Endothelial cell of hepatic sinusoid (primary cell): ENCODE measurements around the gene SCFD2.

Source experiments
- in situ Hi-C: cut with HindIII; loops from 2 replicates; pipeline ENCODE4 v1.10.0; 2017; ENCODE audit warnings: low sequenced_read_pairs

Gene SCFD2

GRCh38 chr4:52868133-52868532, 497.7 kb downstream of the SCFD2 start:
- in situ Hi-C loops, result no loop called here

DNA sequence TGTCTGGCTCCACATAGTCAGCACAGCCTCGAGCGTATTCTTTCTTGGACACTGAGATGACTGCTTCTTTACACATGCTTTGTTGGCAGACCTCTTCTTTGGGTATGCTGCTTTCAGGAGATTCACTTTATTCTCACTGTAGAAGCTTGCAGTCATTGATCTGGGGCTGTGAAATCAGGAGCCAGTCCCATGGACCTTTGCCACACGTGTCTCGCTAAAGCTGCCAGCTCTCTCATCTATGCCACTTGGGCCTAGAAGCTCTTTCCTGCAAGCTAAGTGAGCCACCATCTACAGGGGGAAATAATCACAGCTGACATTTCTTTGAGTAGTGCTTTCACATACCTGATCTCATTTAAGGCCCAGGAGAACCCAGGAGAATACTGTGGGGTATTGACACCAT, 498.7 kb downstream of the SCFD2 start:
- in situ Hi-C loops, result no loop called here

DNA sequence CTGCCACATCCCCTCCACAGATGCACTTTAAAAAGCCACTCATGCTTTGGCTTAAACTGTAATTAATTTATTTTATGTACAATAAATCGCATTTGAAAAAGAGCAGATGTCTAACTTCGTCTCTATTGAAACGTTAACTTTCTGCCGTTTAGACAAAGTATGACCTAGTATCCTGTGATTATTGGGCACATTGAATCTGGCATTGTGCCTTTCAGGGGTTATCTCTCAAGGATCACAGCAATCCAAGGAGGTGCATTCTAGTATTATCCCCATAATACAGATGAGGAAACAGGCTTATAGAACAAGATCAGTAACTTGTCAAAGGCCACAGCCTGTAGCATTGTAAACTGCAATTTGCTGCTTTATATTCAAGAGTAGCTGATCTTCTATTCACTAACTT, 499.1 kb downstream of the SCFD2 start:
- in situ Hi-C loops, result no loop called here

DNA sequence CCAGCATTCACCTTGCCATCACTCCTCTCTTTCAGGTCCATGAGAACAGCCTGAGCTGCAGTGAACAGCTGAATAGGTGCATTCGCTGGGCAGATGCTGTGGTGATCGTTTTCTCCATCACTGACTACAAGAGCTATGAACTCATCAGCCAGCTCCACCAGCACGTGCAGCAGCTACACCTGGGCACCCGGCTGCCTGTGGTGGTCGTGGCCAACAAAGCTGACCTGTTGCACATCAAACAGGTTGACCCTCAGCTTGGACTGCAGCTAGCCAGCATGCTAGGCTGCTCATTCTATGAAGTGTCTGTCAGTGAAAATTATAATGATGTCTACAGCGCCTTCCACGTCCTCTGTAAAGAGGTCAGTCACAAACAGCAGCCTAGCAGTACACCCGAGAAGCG, 500.6 kb downstream of the SCFD2 start:
- in situ Hi-C loops, result no loop called here

GRCh38 chr4:52864793-52865192, 501.1 kb downstream of the SCFD2 start:
- in situ Hi-C loops, result no loop called here

DNA sequence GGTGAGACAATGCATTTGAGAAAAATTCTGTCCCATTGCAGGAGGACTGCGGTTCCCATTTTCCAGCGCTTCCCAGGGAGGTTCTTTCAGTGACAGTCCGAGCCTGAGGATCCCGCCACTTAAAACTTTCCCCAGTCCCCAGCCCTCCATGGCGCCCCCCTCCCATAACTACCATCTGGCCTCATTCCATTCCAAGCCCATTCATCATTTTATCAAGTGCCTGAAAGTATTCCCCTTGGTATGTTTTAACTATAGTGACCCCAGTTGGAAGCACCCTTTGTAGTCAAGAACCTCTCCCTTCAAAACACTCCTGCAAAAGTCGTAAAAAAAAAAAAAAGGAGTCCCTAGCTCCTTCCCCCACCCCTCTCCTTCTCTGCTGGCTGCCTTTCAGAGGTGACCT, 502.5 kb downstream of the SCFD2 start:
- in situ Hi-C loops, result no loop called here

- in situ Hi-C loops, result no loop called here
These were observed 503.2 kb downstream of the SCFD2 start for GRCh38 chr4:52862639-52863161.

DNA sequence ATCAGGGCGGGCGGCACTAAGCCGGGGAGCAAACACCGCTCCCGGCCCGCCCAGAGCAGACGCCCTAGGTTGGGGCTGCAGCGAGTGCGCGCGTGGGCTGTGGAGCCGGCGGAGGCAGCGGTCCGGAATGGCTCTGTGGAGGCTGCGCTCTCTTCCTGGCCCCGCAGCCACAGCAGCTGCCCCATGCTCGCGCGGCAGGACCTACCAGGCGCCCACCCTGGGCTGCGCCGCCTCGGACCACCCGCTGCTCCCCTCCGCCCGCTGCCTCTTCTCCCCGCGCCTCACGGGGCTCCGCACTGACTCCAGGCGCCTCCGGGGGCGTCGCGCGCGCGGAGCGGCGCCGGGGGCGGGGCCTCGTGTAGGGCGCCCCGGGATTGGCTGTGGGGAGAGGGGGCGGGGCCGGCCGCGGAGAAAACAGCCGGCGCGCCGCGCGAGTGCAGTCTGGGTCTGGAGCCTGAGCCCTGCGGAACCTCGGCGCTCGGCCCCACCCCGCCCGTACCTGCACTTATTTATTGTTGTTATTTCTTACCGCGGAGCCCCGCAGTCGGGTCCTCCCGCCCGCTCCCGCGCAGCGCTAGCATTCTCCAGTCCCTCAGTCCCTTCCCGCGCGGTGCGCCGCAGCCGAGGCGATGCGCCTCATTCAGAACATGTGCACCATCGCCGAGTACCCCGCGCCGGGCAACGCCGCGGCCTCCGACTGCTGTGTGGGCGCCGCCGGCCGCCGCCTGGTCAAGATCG, 503.8 kb downstream of the SCFD2 start, which contains the start of gene RASL11B:
TSS of gene RASL11B (plus strand) at position 439 of the 738 bp plus-strand sequence. CDS start at position 630, 191 bp downstream.
- in situ Hi-C loops, result no loop called here

DNA sequence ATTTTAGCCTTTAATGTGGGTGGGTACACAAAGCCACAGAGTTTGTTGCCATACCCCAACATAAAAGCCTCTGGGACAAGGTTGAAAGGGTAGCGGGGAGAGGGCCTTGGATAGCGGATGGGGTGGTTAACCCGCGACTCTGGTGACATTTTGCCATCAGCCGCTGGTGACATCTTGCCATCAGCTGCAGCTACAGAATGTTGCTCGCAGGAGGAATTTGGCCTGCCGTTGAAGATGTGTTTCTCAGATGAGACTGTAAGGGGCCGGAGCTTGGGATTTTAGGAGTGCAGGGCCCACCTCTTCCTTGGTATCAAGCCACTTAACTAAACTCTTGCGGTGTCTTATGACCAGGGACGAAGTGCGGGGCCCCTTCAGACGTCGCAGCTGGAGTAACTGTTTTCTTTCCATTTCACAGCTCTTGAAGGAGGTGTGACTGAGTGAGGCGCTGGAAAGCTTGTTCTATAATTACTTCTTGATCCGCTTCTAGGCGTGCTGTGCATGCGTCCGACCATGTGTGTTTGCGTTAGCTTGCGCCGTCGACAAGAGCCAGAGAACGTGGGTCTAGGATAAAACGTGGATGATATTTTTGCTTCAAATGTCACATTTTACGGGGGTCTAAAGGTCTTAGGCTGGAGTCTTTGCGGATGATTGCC, 504.6 kb downstream of the SCFD2 start:
- in situ Hi-C loops, result no loop called here

DNA sequence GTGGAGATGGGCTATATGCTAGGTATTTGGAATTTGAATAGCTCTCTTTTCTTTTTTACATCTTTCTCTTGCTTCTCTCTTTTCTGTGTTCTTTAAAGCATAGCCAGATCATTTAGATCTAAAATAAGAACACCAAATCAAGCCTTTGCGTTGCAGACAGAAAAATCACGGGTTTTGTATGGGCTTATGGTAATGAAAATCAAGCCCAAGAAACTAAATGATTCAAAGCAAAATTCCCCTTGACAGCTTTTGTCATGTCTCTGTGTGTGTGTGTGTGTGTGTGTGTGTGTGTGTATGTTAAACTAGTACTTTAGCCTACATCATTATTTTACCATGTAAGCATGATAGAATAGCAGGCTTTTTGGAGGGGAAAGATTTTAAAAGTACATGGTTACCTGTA, 505.5 kb downstream of the SCFD2 start:
- in situ Hi-C loops, result no loop called here

DNA sequence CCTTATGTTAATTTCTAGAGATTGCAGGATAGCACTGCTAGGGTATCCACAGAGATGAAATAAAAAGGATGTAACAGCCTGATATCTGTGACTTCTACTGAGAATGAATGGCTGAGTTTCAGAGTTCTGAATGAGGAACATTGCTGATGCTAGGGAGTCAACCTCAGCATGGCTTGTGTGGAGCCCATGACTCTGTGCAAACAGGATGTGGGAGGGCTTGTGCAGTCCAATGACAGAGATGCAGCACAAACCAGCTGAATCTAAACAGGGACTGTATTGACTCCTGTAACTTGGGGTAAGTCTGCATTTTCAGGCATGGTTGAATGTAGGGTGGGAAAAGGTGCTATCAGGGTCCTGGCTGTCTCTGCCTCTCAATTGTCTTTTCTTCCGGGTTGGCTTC, 509.1 kb downstream of the SCFD2 start:
- in situ Hi-C loops, result no loop called here

GRCh38 chr4:52853351-52853750, 512.5 kb downstream of the SCFD2 start:
- in situ Hi-C loops, result no loop called here

DNA sequence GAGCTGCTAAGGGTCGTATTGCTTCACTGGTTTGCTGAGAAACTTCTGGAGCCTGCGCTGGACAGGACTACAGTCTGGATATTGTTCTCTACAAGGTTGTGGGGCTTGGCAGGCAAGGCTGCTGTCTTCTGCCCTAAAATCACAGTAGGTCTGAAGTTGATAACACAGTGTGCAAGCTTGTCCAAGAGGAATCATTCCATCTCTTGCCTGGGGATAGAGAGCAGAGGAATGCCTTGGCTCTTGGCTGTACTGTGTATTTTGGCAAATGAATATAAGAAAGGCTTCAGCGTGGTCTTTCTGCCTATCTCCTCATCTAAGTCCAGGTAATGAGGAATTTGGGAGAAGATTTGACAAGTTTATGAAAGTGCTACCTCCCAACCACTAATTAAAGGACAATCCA, 513.1 kb downstream of the SCFD2 start:
- in situ Hi-C loops, result no loop called here

GRCh38 chr4:52852041-52852440, 513.8 kb downstream of the SCFD2 start:
- in situ Hi-C loops, result no loop called here

- in situ Hi-C loops, result no loop called here
These were observed 515.3 kb downstream of the SCFD2 start for GRCh38 chr4:52850406-52851124.

DNA sequence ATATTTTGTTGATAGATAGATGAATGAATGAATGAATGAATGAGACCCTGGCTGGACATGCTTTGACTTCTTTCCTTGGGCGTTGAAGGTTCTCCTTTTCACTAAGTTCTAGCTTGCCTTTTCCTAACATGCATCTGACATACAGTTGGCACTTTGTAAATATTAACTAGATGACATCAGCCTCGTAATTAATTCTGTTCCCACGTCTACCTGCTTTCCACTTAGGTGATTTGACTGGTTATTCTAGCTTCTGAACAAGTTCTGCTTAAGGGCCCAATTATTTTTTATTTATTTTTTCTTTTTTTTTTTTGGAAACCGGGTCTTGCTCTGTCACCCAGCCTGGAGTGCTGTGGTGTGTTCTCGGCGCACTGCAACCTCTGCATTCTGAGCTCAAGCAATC, 517.6 kb downstream of the SCFD2 start:
- in situ Hi-C loops, result no loop called here

DNA sequence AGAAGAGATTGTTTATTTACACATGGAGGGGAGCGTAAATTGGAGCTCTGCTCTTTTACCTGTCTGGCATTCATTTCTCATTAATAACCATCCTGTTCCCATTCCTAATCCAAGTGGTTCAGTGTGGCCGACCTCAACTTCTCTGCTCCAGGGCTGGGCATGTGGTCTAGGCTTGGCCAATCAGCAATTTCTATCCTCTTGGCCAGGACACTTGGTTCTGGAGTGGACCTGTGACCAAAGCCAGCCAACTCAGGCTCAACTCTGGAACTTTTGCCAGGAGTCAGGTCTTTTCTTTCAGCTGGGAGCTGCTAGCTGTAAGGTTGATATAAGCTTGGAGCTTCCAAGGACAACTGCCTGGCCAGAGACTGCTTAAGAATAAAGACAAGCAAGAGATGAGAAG, 519.4 kb downstream of the SCFD2 start:
- in situ Hi-C loops, result no loop called here

GRCh38 chr4:52844596-52844995, 521.3 kb downstream of the SCFD2 start:
- in situ Hi-C loops, result no loop called here

DNA sequence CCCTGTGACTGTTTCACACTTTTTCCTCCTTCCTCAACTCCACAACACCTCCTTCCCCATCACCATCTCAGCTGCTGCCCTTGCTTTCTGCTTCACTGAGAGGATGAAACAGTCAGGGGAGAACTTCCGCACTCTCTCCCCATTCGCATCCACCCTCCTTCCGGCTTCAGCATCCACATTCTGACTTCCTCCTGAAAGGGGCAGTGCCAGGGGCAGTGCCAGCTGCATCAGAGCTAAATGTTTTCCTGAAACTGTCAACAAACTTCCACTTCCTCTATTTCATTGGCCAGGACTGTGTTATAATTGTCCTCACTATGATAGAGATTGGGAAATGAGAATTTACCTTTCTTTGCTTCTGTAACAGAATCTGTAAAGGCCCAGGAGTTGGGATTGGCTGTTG, 521.9 kb downstream of the SCFD2 start:
- in situ Hi-C loops, result no loop called here

DNA sequence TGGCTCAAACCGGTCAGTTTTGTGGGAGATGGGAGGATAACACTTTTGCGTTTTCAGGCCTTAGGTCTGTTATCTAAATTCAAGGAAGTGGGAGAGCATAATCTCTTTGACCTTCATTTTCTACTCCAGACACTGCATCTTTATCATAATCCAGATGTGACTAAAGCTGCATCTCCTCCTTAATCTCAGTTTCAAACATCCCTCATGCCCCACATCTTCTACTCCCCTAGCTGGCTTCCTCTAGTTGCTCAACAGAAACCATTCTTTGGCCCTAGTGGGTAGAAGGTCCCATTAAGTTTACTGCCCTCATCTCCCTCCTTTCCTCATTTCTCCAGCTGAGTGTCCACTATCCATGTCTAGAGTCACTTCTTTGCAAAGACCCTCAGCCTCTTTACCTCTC, 522.5 kb downstream of the SCFD2 start:
- in situ Hi-C loops, result no loop called here

- in situ Hi-C loops, result no loop called here
These were observed 523.1 kb downstream of the SCFD2 start for GRCh38 chr4:52842792-52843191.
